NCI-H1436 (cell line): ENCODE data around the gene SP110.
"Not testable (repeated sequence)": the region's sequence is repeated elsewhere in the genome, so short reads cannot be mapped to it uniquely, and the experiment has no call there.

Experiments used
- DNase-seq: peaks from one replicate; lab custom pipeline; 2025; lab: John Stamatoyannopoulos, UW

SP110 gene

GRCh38 chr2:230219419-230220331 lies at the start of gene SP110:
Gene SP110 (minus strand): TSS chr2:230219984. CDS start chr2:230216927, 3,057 bp downstream.
- no peak for DNase-seq

GRCh38 chr2:230268606-230269243 lies 48.9 kb upstream of the SP110 start:
- no peak for DNase-seq

DNA sequence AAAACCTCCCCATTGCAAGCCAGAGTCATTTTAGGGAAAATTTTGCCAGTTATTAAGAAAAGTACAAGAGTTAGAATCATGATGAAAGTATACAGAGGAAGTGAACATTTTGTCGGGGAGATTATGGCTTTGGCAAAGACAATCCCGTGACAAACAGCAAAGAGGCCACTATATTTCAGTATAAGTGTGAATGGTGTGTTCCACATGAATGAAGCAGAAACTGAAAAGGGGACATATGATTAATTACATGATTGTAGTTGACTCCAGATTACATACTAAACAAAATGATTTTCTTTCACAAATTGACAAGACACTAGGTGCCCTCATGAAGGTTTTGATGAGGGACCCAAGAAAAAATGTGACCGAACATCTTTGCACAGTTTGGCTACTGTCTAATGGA lies 47.8 kb upstream of the SP110 start:
- DNase-seq = no peak

DNA sequence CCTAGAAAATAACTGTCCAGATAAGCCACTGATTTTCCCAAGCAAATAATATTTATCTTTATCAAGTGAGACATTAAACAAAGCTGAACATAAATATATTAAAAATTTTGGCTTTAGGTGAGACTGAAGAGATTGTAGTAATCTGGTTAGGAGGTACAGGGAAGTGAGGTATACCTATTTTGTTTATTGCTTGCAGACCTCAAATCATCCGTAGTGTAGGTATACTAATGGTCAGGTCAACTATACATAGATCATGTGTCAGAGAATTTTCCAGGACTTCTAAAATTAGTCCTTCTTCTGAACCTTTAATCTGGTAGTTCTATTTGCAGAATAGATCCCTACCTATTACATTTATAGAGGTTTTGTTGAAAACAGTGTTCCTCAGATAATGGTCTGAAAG lies 47.3 kb upstream of the SP110 start:
- DNase-seq = no peak

DNA sequence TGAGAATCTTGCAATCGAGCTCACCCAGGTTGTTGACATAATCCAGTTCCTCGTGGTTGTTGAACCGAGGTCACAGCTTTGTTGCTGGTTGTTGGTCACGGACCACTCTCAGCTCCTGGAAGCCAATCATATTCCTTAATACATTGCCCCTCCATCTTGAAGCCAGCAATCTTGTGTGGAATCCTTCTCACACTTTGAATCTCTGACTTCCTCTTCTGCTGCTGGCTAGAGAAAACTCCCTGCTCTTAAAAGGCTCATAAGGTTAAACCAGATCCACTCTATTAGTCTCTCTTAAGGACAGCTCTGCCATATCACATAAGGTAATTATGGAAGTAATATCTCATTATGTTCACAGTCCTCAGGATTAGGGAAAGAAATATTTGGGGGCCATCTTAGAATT lies 46.9 kb upstream of the SP110 start:
- DNase-seq = no peak

- not testable (repeated sequence) for DNase-seq
Observed at GRCh38 chr2:230264945-230265344, 45.2 kb upstream of the SP110 start.

DNA sequence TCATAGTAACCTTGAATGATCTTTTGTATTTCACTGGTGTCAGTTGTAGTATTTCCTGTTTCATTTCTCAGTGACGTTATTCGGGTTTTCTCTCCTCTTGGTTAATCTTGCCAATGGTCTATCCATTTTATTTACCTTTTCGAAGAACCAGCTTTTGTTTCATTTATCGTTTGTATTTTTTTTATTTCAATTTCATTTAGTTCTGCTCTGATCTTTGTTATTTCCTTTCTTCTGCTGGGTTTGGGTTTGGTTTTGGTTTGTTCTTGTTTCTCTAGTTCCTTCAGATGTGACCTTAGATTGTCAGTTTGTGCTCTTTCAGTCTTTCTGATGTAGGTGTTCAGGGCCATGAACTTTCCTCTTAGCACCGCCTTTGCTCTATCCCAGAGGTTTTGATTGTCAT lies 42.5 kb upstream of the SP110 start:
- DNase-seq = no peak

GRCh38 chr2:230258483-230258882 lies 38.7 kb upstream of the SP110 start:
- no peak for DNase-seq

DNA sequence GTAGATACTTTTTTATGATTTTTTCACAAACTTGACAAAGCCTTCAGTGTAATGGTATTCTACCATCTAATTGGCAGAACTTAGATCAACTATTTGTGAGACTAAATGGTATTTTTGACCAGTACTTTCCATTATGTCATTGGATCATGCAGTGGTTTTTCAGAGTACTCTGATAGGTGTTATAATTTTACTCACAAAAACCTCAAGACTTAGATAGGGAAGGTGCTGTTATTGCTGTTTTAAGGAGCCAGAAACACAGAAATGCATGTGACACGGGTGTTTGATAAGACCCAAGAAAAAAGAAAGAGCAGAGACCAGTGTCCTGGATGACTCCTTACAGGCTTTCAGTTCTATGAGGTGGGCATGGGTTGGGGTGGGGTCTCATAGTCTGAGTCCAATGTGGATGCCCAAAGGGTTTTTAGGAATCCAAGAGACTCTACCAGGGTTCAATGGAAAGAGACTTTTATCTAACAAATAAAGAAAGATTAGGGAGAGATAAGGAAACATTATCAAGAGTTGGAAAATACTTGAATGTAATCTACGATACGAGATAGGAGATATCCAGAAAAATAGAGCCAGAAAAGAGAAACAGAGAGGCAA lies 37.0 kb upstream of the SP110 start:
- DNase-seq = no peak

DNA sequence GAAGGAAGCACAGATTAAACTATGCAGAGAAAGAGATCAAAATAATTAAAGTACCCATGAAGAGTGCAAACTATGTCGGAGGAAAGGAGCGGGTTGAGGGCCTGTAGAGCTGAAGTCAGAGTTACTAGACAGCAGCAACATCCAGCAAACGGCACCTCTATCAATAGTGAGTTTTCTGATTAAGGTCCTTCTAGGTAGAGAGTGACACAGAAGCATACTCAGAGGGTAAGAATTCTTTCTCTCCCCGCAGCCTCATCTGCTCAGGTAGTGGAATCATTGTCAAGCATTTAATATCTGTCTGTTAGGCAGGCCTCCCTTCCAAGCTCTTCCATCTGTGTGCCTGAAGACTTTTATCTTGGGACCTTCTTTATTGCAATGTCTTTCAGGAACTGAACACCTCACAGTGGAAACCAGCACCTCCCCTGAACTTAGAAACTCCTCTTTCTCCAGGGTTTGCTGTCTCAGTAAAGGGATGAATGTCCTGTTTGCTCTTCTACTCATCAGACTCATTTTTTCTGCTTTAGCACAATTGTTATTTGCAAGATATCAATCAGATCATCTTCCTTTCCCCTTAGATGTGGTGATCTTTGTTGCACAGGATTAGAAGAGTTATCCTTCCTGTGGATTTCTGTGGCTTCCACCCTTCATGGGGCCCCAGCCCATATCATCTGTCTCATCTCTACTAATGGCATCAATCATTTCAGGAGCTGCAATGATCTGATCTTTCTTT lies 34.5 kb upstream of the SP110 start:
- no peak for DNase-seq

DNA sequence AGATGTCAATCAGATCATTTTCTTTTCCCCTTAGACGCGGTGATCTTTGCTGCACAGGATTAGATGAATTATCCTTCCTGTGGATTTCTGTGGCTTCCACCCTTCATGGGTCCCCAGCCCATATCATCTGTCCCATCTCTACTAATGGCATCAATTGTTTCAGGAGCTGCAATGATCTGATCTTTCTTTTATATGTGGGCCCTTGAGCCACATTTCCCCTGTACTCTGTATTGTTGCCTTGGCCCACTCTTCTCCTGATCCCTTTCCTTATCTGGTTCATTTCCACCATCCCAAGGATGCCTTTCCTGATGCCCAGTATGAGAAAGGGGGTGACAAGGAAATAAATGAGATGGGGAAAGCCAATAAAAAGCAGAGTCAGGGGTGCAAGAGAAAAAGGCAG lies 30.4 kb upstream of the SP110 start:
- no peak for DNase-seq

DNA sequence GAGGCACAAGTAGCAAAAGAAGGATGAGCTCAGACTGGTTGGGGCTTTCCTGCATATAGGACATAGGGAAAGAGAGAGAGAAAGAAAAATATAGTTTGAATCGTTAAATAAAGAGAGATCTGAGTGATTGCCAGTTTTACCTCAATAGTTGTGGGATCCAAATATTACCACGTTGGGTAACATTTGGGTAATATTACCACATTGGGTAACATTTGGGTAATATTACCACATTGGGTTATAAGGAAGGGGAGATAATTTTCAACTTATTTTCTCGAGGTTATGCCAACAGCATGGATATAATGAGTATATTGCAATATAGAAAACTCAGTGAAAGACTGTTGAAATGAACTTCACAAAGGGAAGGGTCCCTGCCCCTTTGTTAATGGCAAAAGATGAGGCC lies 26.4 kb upstream of the SP110 start:
- DNase-seq = no peak

DNA sequence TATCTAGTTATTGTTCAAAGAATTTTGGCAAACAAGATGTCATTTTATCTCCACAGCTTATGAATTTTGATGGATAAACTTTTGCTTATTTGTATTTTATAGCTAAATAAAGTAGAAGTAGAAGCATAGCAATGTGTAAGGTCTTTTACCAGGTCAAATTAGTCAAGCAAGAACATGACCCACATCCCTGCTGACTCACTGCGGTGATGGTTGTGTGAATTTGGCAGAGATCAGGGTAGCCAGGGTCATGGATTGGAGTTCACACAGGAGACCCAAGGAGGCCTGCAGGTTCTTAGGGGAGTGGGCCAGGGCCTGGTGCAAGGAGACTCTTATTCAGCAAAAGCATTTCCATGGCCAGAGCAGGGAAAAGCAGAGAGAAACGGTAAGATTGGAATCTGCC lies 24.4 kb upstream of the SP110 start:
- no peak for DNase-seq

DNA sequence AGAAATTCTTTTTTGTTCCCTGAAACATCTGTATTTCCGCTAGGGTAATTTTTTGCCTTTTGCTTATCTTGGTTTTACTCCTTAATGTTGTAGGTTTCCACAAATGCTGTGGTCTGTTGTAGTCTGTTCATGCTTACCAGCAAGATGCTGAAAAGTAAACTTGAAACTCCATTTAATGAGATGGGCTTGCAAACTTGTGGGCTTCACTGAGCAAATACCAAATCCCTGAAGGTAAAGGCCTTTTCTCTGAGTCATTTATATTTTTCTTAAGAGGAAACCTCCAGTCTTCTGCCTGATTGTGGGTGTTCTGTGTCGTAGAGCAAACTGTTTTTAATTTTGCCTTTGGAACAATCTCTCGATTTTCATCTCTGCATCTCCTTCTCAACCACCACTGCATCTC lies 15.1 kb upstream of the SP110 start:
- DNase-seq = no peak

DNA sequence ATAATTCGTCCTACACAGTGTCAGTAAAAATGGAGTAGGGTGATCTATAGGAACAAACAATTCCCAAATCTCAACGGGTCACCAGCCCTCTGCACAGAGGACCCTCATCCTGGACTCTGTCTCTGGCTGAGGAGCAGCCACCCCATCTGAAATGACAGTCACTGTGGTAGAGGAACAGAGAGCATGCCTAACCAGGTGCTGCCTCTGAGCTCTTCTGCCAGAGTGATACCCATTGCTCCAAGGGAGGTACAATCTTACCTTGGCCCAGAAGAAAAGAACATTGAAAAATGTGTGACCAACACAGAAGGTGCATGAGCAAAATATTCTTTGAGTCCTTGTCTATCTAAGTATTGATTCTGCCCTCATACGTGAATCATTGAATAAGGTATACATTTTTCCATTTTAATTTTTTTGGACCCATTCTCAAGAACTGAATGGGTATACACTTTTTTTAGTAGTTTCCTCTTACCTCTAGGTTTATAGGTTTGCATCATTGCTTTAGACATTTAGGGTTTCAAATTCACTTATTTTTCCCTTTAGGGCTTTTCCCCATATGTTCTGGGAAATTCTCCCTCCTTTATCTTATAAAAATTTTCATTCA lies 14.4 kb upstream of the SP110 start:
- DNase-seq = no peak

- DNase-seq = no peak
Observed at GRCh38 chr2:230231251-230231650, 11.5 kb upstream of the SP110 start.

GRCh38 chr2:230230496-230231200 lies 10.9 kb upstream of the SP110 start:
- DNase-seq = no peak

- no peak for DNase-seq
Observed at GRCh38 chr2:230230087-230230486, 10.3 kb upstream of the SP110 start.

DNA sequence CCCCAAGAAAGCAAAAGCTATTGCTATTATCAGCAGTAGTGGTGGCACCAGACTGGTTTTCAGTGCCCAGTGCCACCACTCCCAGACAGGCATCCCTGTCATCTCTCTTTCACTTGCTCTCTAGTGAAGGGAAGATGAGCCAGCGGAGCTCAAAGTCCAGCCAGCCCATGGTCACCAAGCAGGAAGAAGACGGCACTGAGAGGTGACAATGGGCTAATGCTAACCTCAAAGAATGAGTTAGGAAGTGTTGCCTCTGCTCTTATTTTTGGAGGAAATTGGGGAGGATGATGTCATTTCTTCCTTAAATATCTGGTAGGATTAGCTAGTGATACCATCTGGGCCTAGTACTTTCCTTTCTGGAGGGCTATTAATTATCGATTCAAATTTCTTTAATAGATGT lies 7.4 kb upstream of the SP110 start:
- no peak for DNase-seq

- DNase-seq = no peak
Observed at GRCh38 chr2:230226051-230226551, 6.3 kb upstream of the SP110 start.

- no peak for DNase-seq
Observed at GRCh38 chr2:230225486-230225885, 5.7 kb upstream of the SP110 start, which contains the start of gene SP140. Gene SP140 (plus strand): TSS chr2:230225736. CDS start chr2:230225845, 109 bp downstream.
